ENCODE data around the gene KCNAB2. TPM values are rescaled to one million over a fixed set of nuclear protein-coding genes. Genes with fewer than 3 reads are reported as not detected.

The KCNAB2 gene
- total RNA-seq, 1 experiment from 2014 or later = 10.3 TPM

DNA sequence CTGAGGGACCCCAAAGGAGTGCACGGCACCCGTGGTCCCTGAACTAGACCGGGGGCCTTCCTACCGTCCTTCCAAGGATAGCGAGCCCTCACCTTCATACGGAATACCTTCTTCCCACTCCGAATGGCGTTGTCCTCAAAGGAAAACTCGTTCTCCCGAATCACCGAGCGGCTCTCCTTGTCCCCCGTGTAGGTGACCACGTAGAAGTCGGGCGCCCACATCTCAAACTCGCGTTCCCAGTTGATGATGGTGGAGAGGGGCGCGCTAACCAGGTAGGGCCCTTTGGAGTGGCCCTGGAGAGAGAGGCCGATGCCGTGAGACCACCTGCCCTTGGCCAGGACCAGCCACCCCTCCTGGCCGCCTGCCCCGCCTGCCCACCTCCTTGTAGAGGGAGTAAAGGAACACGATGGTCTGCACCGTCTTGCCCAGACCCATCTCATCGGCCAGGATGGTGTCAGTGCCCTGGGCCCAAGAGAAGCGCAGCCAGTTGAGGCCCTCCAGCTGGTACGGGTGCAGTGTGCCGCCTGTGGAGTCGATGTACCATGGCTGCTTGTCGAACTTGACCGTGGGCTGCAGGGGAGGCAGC lies 96.4 kb downstream of the KCNAB2 start (continued):
- no peak for TF ChIP-seq AFF4 (CRISPR knock-in tag; IDR thresholded peaks at IDR 0.05; ENCODE audit: borderline replicate concordance)
- TF ChIP-seq, protein P1, sequence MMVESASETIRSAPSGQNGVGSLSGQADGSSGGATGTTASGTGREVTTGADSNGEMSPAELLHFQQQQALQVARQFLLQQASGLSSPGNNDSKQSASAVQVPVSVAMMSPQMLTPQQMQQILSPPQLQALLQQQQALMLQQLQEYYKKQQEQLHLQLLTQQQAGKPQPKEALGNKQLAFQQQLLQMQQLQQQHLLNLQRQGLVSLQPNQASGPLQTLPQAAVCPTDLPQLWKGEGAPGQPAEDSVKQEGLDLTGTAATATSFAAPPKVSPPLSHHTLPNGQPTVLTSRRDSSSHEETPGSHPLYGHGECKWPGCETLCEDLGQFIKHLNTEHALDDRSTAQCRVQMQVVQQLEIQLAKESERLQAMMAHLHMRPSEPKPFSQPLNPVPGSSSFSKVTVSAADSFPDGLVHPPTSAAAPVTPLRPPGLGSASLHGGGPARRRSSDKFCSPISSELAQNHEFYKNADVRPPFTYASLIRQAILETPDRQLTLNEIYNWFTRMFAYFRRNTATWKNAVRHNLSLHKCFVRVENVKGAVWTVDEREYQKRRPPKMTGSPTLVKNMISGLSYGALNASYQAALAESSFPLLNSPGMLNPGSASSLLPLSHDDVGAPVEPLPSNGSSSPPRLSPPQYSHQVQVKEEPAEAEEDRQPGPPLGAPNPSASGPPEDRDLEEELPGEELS (CRISPR knock-in tag; IDR thresholded peaks at IDR 0.05) = no peak
- no peak for TF ChIP-seq JUN (CRISPR knock-in tag; IDR thresholded peaks at IDR 0.05)
- no peak for TF ChIP-seq AR (CRISPR knock-in tag; IDR thresholded peaks at IDR 0.05)
- TF ChIP-seq ESRRA (CRISPR knock-in tag; IDR thresholded peaks at IDR 0.05; ENCODE audit: borderline replicate concordance) = no peak

- ChIA-PET POLR2A (no interaction called here), CTCF (no interaction called here)
- no peak overlapping the region for H3K4me3 Mint-ChIP-seq
- DNase-seq (ENCODE audit: low spot score) = no peak
- no peak overlapping the region for H3K27ac Mint-ChIP-seq
- H3K27me3 Mint-ChIP-seq (ENCODE audit: low read depth) = peaks cover 10% of the 10 kb centered on the region
- ATAC-seq = no peak
- H3K9me3 Mint-ChIP-seq = no peaks in the 10 kb centered on the region
- H3K36me3 Mint-ChIP-seq = no peaks in the 10 kb centered on the region
- H3K4me1 Mint-ChIP-seq = no peaks in the 10 kb centered on the region; the same call in 1 of the 2 replicates
- TF ChIP-seq ZNF671 (CRISPR knock-in tag; IDR thresholded peaks at IDR 0.05) (no peak), KAT7 (CRISPR knock-in tag; IDR thresholded peaks at IDR 0.05; ENCODE audit: borderline replicate concordance) (no peak), FOXJ3 (CRISPR knock-in tag; IDR thresholded peaks at IDR 0.05; ENCODE audit: borderline replicate concordance) (no peak)
Observed at GRCh38 chr1:6142734-6143133, 97.0 kb downstream of the KCNAB2 start.

GRCh38 chr1:6143395-6143794 lies 97.7 kb downstream of the KCNAB2 start:
- no peak for ATAC-seq
- POLR2A ChIA-PET = no interaction called here
- TF ChIP-seq, protein P2, sequence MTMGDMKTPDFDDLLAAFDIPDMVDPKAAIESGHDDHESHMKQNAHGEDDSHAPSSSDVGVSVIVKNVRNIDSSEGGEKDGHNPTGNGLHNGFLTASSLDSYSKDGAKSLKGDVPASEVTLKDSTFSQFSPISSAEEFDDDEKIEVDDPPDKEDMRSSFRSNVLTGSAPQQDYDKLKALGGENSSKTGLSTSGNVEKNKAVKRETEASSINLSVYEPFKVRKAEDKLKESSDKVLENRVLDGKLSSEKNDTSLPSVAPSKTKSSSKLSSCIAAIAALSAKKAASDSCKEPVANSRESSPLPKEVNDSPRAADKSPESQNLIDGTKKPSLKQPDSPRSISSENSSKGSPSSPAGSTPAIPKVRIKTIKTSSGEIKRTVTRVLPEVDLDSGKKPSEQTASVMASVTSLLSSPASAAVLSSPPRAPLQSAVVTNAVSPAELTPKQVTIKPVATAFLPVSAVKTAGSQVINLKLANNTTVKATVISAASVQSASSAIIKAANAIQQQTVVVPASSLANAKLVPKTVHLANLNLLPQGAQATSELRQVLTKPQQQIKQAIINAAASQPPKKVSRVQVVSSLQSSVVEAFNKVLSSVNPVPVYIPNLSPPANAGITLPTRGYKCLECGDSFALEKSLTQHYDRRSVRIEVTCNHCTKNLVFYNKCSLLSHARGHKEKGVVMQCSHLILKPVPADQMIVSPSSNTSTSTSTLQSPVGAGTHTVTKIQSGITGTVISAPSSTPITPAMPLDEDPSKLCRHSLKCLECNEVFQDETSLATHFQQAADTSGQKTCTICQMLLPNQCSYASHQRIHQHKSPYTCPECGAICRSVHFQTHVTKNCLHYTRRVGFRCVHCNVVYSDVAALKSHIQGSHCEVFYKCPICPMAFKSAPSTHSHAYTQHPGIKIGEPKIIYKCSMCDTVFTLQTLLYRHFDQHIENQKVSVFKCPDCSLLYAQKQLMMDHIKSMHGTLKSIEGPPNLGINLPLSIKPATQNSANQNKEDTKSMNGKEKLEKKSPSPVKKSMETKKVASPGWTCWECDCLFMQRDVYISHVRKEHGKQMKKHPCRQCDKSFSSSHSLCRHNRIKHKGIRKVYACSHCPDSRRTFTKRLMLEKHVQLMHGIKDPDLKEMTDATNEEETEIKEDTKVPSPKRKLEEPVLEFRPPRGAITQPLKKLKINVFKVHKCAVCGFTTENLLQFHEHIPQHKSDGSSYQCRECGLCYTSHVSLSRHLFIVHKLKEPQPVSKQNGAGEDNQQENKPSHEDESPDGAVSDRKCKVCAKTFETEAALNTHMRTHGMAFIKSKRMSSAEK (CRISPR knock-in tag; IDR thresholded peaks at IDR 0.05; ENCODE audit: borderline replicate concordance) = no peak
- no peak for TF ChIP-seq SOX15 (CRISPR knock-in tag; IDR thresholded peaks at IDR 0.05)
- no peak for TF ChIP-seq ZNF512 (CRISPR knock-in tag; IDR thresholded peaks at IDR 0.05; ENCODE audit: borderline replicate concordance)
- TF ChIP-seq ZNF396 (CRISPR knock-in tag; IDR thresholded peaks at IDR 0.05; ENCODE audit: borderline replicate concordance) = no peak
- TF ChIP-seq NFYB (CRISPR knock-in tag; conservative IDR thresholded peaks at IDR 0.05; ENCODE audit: low read depth) = no peak
- TF ChIP-seq ZNF671 (CRISPR knock-in tag; IDR thresholded peaks at IDR 0.05) = no peak
- TF ChIP-seq FOXJ3 (CRISPR knock-in tag; IDR thresholded peaks at IDR 0.05; ENCODE audit: borderline replicate concordance) = no peak
- no peak for TF ChIP-seq ZNF121 (CRISPR knock-in tag; IDR thresholded peaks at IDR 0.05)
- TF ChIP-seq NR2C2 (CRISPR knock-in tag; IDR thresholded peaks at IDR 0.05) = no peak

More at GRCh38 chr1:6143395-6143794, 97.7 kb downstream of the KCNAB2 start:
- Mint-ChIP-seq H3K4me1 (peaks cover 3% of the 10 kb centered on the region; the same call in 1 of the 2 replicates), H3K9me3 (no peaks in the 10 kb centered on the region), H3K27me3 (ENCODE audit: low read depth) (peaks cover 17% of the 10 kb centered on the region), H3K27ac (no peak overlapping the region), H3K4me3 (no peak overlapping the region), H3K36me3 (no peaks in the 10 kb centered on the region)
- CTCF ChIA-PET = no interaction called here
- no peak for DNase-seq (ENCODE audit: low spot score)

Measured in WTC11 (cell line).